A549 (cell line): Measurements from ENCODE around the gene KCNMA1.

Source experiments
- CEBPB ChIP-seq, 2 experiments: fragments of >200 bp in 1 of 2; sonication (Bioruptor Twin) in 1 of 2; formaldehyde crosslinking in 1 of 2; IDR thresholded peaks; 2 replicates each; pipeline ENCODE4 v1.6.1; 2012 to 2016
- CHD2 ChIP-seq: fragments of 150-350 bp; IDR thresholded peaks from 2 replicates; pipeline ENCODE4 v1.6.1; 2014; ENCODE audit warnings: low read length; ENCODE audit not compliant: partially characterized antibody
- CTCF ChIP-seq: fragments of >200 bp; sonication (Bioruptor Twin); formaldehyde crosslinking; IDR thresholded peaks from 3 replicates; pipeline ENCODE4 v1.5.1; 2016
- MAX ChIP-seq: IDR thresholded peaks from 2 replicates; pipeline ENCODE4 v1.6.1; 2012
- REST ChIP-seq: fragments of 200-600 bp; sonication (generic); IDR thresholded peaks from 2 replicates; pipeline ENCODE4 v1.6.1; 2016; ENCODE audit warnings: antibody characterized with exemption, mild to moderate bottlenecking, moderate library complexity
- RFX5 ChIP-seq: fragments of 450-650 bp; IDR thresholded peaks from 2 replicates; pipeline ENCODE4 v1.7.1; 2014; ENCODE audit warnings: antibody characterized with exemption, mild to moderate bottlenecking, moderate library complexity

- no peak for TF ChIP-seq CTCF
- TF ChIP-seq MAX, result no peak
- no peak for TF ChIP-seq REST
- TF ChIP-seq CHD2, result no peak
- no peak for TF ChIP-seq CEBPB (IDR thresholded peaks at IDR 0.05)
- no peak for TF ChIP-seq RFX5
These were observed 142.7 kb downstream of the KCNMA1 start for GRCh38 chr10:77494756-77495541.
